Measurements from ENCODE around the gene AGPAT2. TPM values are rescaled to one million over a fixed set of nuclear protein-coding genes. Genes with fewer than 3 reads are reported as not detected.

Gene AGPAT2
- total and polyA plus RNA-seq, 2 experiments from 2014 or later, result 31.8 to 44.7 TPM

- no peaks in the 10 kb centered on the region for H3K36me3 ChIP-seq (ENCODE audit: insufficient read depth)
- no peaks in the 10 kb centered on the region for H3K27me3 ChIP-seq (ENCODE audit: insufficient read depth)
- H3K27me3 Mint-ChIP-seq (ENCODE audit: insufficient read depth, low read depth, poor library complexity), result no peaks in the 10 kb centered on the region
- H3K4me3 Mint-ChIP-seq, result no peak overlapping the region
- H2AFZ ChIP-seq, result no peak overlapping the region
- H3K4me1 ChIP-seq (ENCODE audit: insufficient read depth), result no peaks in the 10 kb centered on the region
- H3K27ac ChIP-seq (ENCODE audit: low read depth), result no peak overlapping the region
- no peaks in the 10 kb centered on the region for H3K9me3 Mint-ChIP-seq
- H3K4me3 ChIP-seq, result no peak overlapping the region
- H3K27ac Mint-ChIP-seq, result no peak overlapping the region
- no peaks in the 10 kb centered on the region for H3K79me2 ChIP-seq (replicated peaks; ENCODE audit: insufficient read depth)
- H3K36me3 Mint-ChIP-seq (ENCODE audit: low read depth), result no peaks in the 10 kb centered on the region
- ATAC-seq (no peak), DNase-seq (ENCODE audit: low spot score) (no peak)
- no peaks in the 10 kb centered on the region for H3K9me2 ChIP-seq (ENCODE audit: insufficient read depth)
- H3F3A ChIP-seq (replicated peaks; ENCODE audit: low read depth), result no peaks in the 10 kb centered on the region
- H4K20me1 ChIP-seq (replicated peaks; ENCODE audit: insufficient read depth), result no peaks in the 10 kb centered on the region
- no peak overlapping the region for H3K4me2 ChIP-seq
- TF ChIP-seq ZNF462 (CRISPR knock-in tag; IDR thresholded peaks at IDR 0.05), result no peak
- no peak for TF ChIP-seq CTCF (conservative IDR thresholded peaks at IDR 0.05; ENCODE audit: low read depth in 2 of 2)
- no peak for TF ChIP-seq ZNF114 (CRISPR knock-in tag; IDR thresholded peaks at IDR 0.05)
- TF ChIP-seq STAT1 (IDR thresholded peaks at IDR 0.05; ENCODE audit: unreplicated experiment), result no peak
- peaks cover 3% of the 10 kb centered on the region; the same call in 2 of the 3 replicates for H3K4me1 Mint-ChIP-seq
Observed at GRCh38 chr9:136654820-136655535, 32.3 kb downstream of the AGPAT2 start.
